WTC11 (cell line): ENCODE results near the gene RBM26. TPM values are rescaled to one million over a fixed set of nuclear protein-coding genes. Genes with fewer than 3 reads are reported as not detected.

Source experiments
- ATAC-seq: fragments of 200-7000 bp; cut with Tn5 transposase; 2 replicates; pipeline ENCODE4 v1.10.0; 2021; ENCODE audit warnings: mild to moderate bottlenecking, moderate library complexity
- CTCF ChIA-PET: fragments of 300-600 bp; sonication (Branson Sonifier 250); formaldehyde crosslinking; loops from one replicate; lab custom pipeline; 2021; ENCODE audit warnings: antibody characterized with exemption; lab: Charles Lee
- POLR2A ChIA-PET: fragments of 350-600 bp; sonication (Branson Sonifier 250); formaldehyde crosslinking; loops from one replicate; lab custom pipeline; 2021; ENCODE audit warnings: antibody characterized with exemption; lab: Charles Lee
- DNase-seq: peaks from one replicate; pipeline ENCODE4 v3.0.0; 2021; ENCODE audit warnings: low spot score
- H3K27ac Mint-ChIP-seq: 2 replicates; pipeline ENCODE4 v1.8.0; 2021; ENCODE audit warnings: mixed read lengths
- H3K27me3 Mint-ChIP-seq: 2 replicates; pipeline ENCODE4 v1.8.0; 2021; ENCODE audit warnings: low read depth, mild to moderate bottlenecking, moderate library complexity, mixed read lengths
- H3K36me3 Mint-ChIP-seq: 2 replicates; pipeline ENCODE4 v1.8.0; 2021; ENCODE audit warnings: mixed read lengths
- H3K4me1 Mint-ChIP-seq: 2 replicates; pipeline ENCODE4 v1.8.0; 2022; ENCODE audit warnings: mixed read lengths
- H3K4me3 Mint-ChIP-seq: 2 replicates; pipeline ENCODE4 v1.8.0; 2021; ENCODE audit warnings: mild to moderate bottlenecking, moderate library complexity, mixed read lengths
- H3K9me3 Mint-ChIP-seq: 2 replicates; pipeline ENCODE4 v1.8.0; 2021; ENCODE audit warnings: mixed read lengths
- ARID4B ChIP-seq: sonication (generic); formaldehyde crosslinking; IDR thresholded peaks from 2 replicates; pipeline ENCODE4 v1.8.0; 2023; ENCODE audit warnings: missing genetic modification reagents, mild to moderate bottlenecking, borderline replicate concordance
- CBFB ChIP-seq: sonication (generic); formaldehyde crosslinking; IDR thresholded peaks from 2 replicates; pipeline ENCODE4 v1.8.1; 2022; ENCODE audit warnings: mild to moderate bottlenecking, low read depth, missing genetic modification reagents
- E2F4 ChIP-seq: sonication (generic); formaldehyde crosslinking; IDR thresholded peaks from 2 replicates; pipeline ENCODE4 v1.8.1; 2022; ENCODE audit warnings: low read depth, mild to moderate bottlenecking, moderate library complexity, missing genetic modification reagents, borderline replicate concordance
- FOXP4 ChIP-seq: sonication (generic); formaldehyde crosslinking; IDR thresholded peaks from 2 replicates; pipeline ENCODE4 v1.8.0; 2022; ENCODE audit warnings: mild to moderate bottlenecking, missing genetic modification reagents
- GTF2I ChIP-seq: fragments of 250-450 bp; sonication (Bioruptor Pico); conservative IDR thresholded peaks from 2 replicates; pipeline ENCODE4 v1.4.0; 2021; ENCODE audit warnings: mild to moderate bottlenecking
- NFYB ChIP-seq: sonication (generic); formaldehyde crosslinking; conservative IDR thresholded peaks from 2 replicates; pipeline ENCODE4 v1.8.0; 2022; ENCODE audit warnings: low read depth, missing genetic modification reagents
- NR1H2 ChIP-seq: sonication (generic); formaldehyde crosslinking; IDR thresholded peaks from 2 replicates; pipeline ENCODE4 v1.9.0; 2021; ENCODE audit warnings: mild to moderate bottlenecking, moderate library complexity, missing genetic modification reagents
- PRRX2 ChIP-seq: fragments of 250-450 bp; sonication (Bioruptor Pico); IDR thresholded peaks from 2 replicates; pipeline ENCODE4 v1.8.0; 2021; ENCODE audit warnings: mild to moderate bottlenecking
- RELA ChIP-seq: sonication (generic); formaldehyde crosslinking; IDR thresholded peaks from 2 replicates; pipeline ENCODE4 v1.8.1; 2022; ENCODE audit warnings: missing genetic modification reagents, mild to moderate bottlenecking, borderline replicate concordance
- TEAD1 ChIP-seq: sonication (generic); formaldehyde crosslinking; IDR thresholded peaks from 2 replicates; pipeline ENCODE4 v1.8.0; 2022; ENCODE audit warnings: mild to moderate bottlenecking, missing genetic modification reagents
- ZNF416 ChIP-seq: fragments of 250-450 bp; sonication (Bioruptor Pico); IDR thresholded peaks from 2 replicates; pipeline ENCODE4 v1.9.0; 2021; ENCODE audit warnings: mild to moderate bottlenecking, inconsistent platforms
- total RNA-seq: library from RNA; stranded (reverse); gene quantifications from 3 replicates; pipeline ENCODE4 v1.2.3, GENCODE V29; 2021
- TF ChIP-seq, protein P1 (sequence below): sonication (generic); formaldehyde crosslinking; IDR thresholded peaks from 2 replicates; pipeline ENCODE4 v1.8.1; 2023; ENCODE audit warnings: mild to moderate bottlenecking, missing genetic modification reagents, moderate library complexity
- TF ChIP-seq, protein P2 (sequence below): fragments of 250-450 bp; sonication (Bioruptor Pico); IDR thresholded peaks from 2 replicates; pipeline ENCODE4 v2.1.2; 2022; ENCODE audit warnings: mild to moderate bottlenecking, moderate library complexity
- TF ChIP-seq, protein P3 (sequence below): sonication (generic); formaldehyde crosslinking; IDR thresholded peaks from 2 replicates; pipeline ENCODE4 v1.8.0; 2022; ENCODE audit warnings: mild to moderate bottlenecking, missing genetic modification reagents
- TF ChIP-seq, protein P4 (sequence below): sonication (generic); formaldehyde crosslinking; IDR thresholded peaks from 2 replicates; pipeline ENCODE4 v1.8.1; 2023; ENCODE audit warnings: mild to moderate bottlenecking, missing genetic modification reagents
- TF ChIP-seq, protein P5 (sequence below): sonication (generic); formaldehyde crosslinking; IDR thresholded peaks from 2 replicates; pipeline ENCODE4 v1.8.1; 2022; ENCODE audit warnings: mild to moderate bottlenecking, missing genetic modification reagents, moderate library complexity, borderline replicate concordance
- TF ChIP-seq, protein P6 (sequence below): sonication (generic); formaldehyde crosslinking; IDR thresholded peaks from 2 replicates; pipeline ENCODE4 v1.8.1; 2023; ENCODE audit warnings: mild to moderate bottlenecking, missing genetic modification reagents, moderate library complexity

Gene RBM26
- total RNA-seq, 1 experiment from 2014 or later = 64.1 TPM

DNA sequence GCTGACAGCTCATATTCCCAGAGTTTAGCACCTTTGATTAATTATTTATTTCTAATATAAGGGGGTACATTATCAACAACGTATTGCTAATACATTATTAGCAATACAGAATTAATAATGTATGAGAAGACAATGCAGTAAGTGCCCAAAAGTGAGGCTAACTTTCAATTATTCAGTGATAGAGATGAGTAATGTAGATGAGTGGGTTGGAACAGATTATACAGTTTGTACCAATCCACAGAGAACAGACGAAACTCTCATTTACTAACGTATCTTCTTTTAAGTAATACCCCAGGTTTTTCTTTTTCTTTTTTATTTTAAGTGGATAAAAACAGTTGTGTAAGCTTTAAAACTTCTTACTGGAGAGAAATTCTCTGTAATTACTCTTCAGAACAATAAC lies 36.7 kb upstream of the RBM26 start:
- no peaks in the 10 kb centered on the region for H3K27me3 Mint-ChIP-seq
- peaks cover 27% of the 10 kb centered on the region for H3K4me1 Mint-ChIP-seq
- H3K4me3 Mint-ChIP-seq = no peak overlapping the region
- POLR2A ChIA-PET = no interaction called here
- CTCF ChIA-PET = interaction anchor here (1.2 to 1.7 kb wide), 2 partner anchors 19 kb away, joined by 3 to 12 read pairs; no protein-coding TSS in a partner anchor
- no peak for ATAC-seq
- no peak for DNase-seq
- no peaks in the 10 kb centered on the region for H3K36me3 Mint-ChIP-seq
- H3K9me3 Mint-ChIP-seq = no peaks in the 10 kb centered on the region
- H3K27ac Mint-ChIP-seq = no peak overlapping the region
- TF ChIP-seq ARID4B (CRISPR knock-in tag) (no peak), ZNF416 (CRISPR knock-in tag) (no peak), TEAD1 (no peak), NFYB (CRISPR knock-in tag) (no peak), NR1H2 (CRISPR knock-in tag) (no peak), CBFB (CRISPR knock-in tag) (no peak)
- TF ChIP-seq, protein P1, sequence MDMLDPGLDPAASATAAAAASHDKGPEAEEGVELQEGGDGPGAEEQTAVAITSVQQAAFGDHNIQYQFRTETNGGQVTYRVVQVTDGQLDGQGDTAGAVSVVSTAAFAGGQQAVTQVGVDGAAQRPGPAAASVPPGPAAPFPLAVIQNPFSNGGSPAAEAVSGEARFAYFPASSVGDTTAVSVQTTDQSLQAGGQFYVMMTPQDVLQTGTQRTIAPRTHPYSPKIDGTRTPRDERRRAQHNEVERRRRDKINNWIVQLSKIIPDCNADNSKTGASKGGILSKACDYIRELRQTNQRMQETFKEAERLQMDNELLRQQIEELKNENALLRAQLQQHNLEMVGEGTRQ (CRISPR knock-in tag) = no peak
- TF ChIP-seq, protein P2, sequence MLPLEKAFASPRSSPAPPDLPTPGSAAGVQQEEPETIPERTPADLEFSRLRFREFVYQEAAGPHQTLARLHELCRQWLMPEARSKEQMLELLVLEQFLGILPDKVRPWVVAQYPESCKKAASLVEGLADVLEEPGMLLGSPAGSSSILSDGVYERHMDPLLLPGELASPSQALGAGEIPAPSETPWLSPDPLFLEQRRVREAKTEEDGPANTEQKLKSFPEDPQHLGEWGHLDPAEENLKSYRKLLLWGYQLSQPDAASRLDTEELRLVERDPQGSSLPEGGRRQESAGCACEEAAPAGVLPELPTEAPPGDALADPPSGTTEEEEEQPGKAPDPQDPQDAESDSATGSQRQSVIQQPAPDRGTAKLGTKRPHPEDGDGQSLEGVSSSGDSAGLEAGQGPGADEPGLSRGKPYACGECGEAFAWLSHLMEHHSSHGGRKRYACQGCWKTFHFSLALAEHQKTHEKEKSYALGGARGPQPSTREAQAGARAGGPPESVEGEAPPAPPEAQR (CRISPR knock-in tag) = no peak
- TF ChIP-seq, protein P3, sequence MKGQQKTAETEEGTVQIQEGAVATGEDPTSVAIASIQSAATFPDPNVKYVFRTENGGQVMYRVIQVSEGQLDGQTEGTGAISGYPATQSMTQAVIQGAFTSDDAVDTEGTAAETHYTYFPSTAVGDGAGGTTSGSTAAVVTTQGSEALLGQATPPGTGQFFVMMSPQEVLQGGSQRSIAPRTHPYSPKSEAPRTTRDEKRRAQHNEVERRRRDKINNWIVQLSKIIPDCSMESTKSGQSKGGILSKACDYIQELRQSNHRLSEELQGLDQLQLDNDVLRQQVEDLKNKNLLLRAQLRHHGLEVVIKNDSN (CRISPR knock-in tag) = no peak
- TF ChIP-seq, protein P4, sequence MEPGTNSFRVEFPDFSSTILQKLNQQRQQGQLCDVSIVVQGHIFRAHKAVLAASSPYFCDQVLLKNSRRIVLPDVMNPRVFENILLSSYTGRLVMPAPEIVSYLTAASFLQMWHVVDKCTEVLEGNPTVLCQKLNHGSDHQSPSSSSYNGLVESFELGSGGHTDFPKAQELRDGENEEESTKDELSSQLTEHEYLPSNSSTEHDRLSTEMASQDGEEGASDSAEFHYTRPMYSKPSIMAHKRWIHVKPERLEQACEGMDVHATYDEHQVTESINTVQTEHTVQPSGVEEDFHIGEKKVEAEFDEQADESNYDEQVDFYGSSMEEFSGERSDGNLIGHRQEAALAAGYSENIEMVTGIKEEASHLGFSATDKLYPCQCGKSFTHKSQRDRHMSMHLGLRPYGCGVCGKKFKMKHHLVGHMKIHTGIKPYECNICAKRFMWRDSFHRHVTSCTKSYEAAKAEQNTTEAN (CRISPR knock-in tag) = no peak
- TF ChIP-seq, protein P5, sequence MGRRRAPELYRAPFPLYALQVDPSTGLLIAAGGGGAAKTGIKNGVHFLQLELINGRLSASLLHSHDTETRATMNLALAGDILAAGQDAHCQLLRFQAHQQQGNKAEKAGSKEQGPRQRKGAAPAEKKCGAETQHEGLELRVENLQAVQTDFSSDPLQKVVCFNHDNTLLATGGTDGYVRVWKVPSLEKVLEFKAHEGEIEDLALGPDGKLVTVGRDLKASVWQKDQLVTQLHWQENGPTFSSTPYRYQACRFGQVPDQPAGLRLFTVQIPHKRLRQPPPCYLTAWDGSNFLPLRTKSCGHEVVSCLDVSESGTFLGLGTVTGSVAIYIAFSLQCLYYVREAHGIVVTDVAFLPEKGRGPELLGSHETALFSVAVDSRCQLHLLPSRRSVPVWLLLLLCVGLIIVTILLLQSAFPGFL (CRISPR knock-in tag) = no peak

- ChIA-PET CTCF (interaction anchor here (1.7 kb wide), 1 partner anchor 18 kb away, joined by 12 read pairs; no protein-coding TSS in a partner anchor), POLR2A (no interaction called here)
- DNase-seq = no peak
- Mint-ChIP-seq H3K9me3 (no peaks in the 10 kb centered on the region), H3K27me3 (no peaks in the 10 kb centered on the region), H3K27ac (no peak overlapping the region), H3K4me1 (peaks cover 25% of the 10 kb centered on the region), H3K4me3 (no peak overlapping the region), H3K36me3 (no peaks in the 10 kb centered on the region)
- ATAC-seq = no peak
- TF ChIP-seq E2F4 (CRISPR knock-in tag) (no peak), RELA (CRISPR knock-in tag) (no peak), FOXP4 (CRISPR knock-in tag) (no peak), PRRX2 (CRISPR knock-in tag) (no peak), NR1H2 (CRISPR knock-in tag) (no peak), GTF2I (CRISPR knock-in tag) (no peak)
- TF ChIP-seq, protein P6, sequence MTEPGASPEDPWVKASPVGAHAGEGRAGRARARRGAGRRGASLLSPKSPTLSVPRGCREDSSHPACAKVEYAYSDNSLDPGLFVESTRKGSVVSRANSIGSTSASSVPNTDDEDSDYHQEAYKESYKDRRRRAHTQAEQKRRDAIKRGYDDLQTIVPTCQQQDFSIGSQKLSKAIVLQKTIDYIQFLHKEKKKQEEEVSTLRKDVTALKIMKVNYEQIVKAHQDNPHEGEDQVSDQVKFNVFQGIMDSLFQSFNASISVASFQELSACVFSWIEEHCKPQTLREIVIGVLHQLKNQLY (CRISPR knock-in tag) = no peak
Observed at GRCh38 chr13:79442221-79442620, 36.2 kb upstream of the RBM26 start.
